ENCODE results near the gene CPM.
"Not testable (repeated sequence)": the region's sequence is repeated elsewhere in the genome, so short reads cannot be mapped to it uniquely, and the experiment has no call there.

CPM gene

DNA sequence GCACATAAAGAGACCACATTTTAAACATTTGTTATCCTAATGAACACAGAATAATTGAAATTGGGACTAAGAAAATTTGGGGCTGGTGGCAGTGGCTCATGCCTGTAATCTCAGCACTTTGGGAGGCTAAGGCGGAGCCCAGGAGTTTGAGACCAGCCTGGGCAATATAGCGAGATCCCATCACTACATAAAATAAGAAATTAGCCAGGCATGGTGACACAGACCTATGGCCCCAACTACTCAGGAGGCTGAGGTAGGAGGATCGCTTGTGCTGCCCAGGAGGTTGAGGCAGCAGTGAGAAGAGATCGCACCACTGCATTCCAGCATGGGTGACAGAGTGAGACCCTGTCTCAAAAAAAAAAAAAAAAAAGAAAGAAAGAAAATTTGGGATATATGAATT, 59.7 kb downstream of the CPM start:
- no peak for DNase-seq

DNA sequence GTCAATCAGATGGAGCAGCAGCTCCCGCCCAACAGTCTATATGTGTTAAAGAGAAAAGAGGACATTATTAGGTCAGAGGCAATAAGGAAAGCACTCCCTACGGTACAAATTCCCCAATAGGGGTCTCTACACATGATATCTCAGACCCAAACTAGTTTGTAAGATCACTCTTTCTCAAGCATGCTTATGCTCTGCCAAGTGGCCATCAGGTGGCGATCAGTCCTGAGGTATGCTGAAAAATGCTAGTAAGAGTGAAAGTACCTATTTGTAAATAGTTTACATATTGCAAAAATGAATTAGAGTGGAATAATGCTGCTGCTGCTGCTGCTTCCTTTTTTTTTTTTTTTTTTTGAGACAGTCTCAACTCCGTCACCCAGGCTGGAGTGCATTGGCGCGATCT, 61.0 kb downstream of the CPM start:
- no peak for DNase-seq

GRCh38 chr12:68871396-68871795, 61.6 kb downstream of the CPM start:
- DNase-seq, result no peak

- DNase-seq, result no peak
Observed at GRCh38 chr12:68870443-68870842, 62.5 kb downstream of the CPM start.

DNA sequence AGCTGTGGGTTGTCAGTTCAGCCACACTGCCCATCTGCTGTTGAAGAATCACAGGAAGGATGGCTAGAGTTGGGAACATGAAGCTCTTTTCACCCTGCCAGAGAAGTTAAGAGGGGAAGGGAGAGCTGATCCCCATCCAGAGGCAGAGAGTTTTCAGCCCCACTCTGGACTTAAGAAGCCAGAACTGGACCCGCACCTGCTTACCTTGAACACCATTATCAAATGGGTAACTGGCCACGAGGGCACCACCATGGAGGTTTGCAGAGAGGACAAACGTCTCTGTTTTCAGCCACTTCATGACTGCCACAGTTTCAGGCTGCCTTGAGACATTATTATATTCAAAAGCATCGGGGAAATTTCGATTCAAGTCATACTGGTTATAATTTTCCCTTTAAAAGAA, 63.0 kb downstream of the CPM start:
- DNase-seq, result no peak

DNA sequence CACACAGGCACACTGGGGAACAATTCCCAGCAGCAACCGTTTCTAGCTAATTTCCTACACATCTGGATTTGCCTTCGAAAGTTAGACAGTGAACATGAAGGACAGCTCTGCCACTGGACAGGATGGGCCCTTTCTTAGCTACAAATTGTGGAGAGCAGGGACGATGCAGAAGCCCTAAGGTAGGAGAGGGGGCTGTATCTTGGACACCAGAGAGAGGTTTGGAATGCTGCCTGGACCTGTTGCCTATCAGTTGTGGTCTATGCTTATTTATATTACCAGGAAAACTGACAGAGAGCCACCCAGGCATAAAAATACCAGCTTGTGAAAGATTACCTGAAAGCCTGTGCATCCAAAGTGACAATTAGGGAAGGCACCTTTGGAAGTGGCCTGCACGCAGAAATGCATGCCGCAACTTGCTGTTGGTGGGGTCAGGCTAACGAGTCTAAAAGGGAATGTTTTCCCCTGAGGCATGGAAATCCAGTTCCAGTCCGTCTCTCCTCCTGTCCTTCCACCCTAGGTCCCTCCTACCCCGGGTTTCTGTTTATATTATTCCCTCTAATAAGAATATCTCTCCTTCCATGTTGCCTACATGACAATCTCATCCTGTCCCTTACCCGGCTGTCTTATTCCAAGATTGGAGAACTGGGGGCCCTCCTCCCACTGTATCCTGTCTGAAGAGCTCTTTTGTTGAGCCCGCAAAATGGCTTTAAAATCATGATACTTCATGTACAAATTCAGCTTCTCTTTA, 64.8 kb downstream of the CPM start:
- DNase-seq, result no peak

- no peak for DNase-seq
Observed at GRCh38 chr12:68867606-68868005, 65.4 kb downstream of the CPM start.

DNA sequence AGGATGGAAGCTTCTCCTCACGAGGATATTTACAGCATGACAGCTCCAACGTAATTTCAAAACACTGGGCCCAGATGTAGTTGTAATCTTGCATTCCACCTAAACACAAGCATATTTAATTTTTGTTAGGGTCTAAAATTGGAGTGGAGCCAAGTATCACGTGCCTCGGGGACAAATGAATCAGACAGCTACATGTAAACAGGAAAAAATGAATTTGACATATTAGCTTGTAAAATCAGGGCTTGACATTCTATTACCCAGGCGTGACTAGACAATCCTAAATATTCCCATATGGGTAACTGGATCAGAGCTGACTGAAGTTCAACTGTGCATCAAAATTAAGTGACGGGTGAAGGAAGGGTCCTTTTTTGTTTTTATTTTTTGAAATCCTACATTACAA, 66.0 kb downstream of the CPM start:
- no peak for DNase-seq

DNA sequence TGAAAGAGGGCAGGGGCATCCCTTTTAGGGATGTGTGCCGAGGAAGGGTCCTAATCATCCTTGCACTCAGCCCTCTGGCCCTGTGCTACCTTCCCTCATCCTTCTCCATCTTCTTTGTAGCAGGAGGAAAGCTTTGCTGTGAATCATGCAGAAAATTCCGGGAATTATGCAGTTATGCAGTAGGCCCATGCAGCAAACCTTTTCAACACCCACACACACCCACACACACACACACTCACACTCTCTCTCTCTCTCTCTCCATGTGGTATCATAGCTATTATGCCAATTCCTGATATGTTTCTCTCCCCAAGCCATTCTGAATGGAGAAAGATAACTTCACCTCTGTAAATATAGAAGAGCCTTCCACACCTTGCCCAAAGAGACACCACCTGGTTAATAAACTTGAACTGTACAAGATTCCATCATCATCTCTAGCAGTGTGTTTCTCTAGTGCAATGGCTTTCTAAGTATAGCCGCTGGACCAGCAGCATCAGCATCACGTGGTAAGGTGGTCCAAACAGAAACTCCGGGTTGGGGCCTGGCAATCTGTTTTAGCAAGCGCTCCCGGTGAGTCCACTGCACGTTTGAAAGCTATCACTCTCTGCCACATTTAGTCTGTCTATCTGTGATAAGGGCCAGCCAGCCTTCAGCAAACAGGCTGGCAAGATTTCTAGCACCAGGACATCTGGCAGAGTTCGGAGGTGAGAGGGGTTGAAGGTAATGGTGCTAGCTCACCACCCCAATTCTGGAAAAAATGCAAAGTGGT, 67.4 kb downstream of the CPM start:
- no peak for DNase-seq

- DNase-seq, result no peak
Observed at GRCh38 chr12:68864604-68865003, 68.4 kb downstream of the CPM start.

- not testable (repeated sequence) for DNase-seq
Observed at GRCh38 chr12:68863886-68864454, 69.0 kb downstream of the CPM start.

DNA sequence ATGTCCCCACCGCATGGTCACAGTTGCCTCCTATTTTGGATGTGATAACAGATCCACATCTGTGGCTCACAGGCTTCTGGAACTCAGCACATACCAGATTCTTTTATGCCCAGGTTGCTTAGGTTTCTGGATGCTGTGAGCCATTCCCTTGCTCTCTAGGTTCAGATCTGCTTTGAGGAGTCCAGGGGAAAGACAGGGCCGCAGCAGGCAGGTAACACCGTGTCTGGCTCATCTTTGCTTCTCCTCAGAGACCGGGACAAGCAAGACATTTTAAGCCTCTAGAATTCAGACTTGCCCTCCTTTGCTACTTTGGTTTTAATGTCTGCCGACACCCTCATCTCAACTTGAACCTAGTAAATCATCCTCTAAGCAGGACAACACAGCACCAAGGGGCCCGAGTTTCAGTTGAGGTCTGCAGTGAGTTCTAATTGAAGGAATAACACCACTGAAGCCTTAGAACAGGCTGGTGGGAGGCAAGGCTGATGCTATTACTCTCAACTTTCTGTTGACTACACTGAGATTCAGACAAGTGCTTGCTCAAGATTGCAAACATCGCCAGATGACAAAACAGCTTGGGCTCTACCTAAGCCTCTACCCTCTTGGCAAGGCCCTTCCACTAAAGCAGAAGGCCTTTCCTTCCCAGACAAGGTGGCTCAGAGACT, 69.7 kb downstream of the CPM start:
- DNase-seq, result no peak

DNA sequence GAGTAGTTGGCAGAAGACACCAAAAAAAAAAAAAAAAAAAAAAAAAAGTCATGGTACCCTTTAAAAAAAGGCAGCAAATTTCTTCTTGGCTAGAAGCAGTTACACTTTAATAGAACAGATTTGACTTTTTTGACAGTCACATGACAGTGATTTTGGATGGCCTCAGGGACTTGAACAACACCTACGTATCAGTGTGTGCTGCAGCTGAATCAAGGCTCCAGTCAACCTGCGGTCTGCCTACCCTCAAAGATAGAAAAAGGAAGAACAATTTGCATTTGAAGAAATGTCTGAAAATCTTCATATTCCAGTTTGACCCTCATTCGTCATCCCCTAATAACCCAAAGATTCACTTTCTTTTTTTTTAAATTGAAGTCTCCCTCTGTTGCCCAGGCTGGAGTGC, 71.1 kb downstream of the CPM start:
- no peak for DNase-seq

- DNase-seq, result no peak
Observed at GRCh38 chr12:68856510-68856909, 76.5 kb downstream of the CPM start.

DNA sequence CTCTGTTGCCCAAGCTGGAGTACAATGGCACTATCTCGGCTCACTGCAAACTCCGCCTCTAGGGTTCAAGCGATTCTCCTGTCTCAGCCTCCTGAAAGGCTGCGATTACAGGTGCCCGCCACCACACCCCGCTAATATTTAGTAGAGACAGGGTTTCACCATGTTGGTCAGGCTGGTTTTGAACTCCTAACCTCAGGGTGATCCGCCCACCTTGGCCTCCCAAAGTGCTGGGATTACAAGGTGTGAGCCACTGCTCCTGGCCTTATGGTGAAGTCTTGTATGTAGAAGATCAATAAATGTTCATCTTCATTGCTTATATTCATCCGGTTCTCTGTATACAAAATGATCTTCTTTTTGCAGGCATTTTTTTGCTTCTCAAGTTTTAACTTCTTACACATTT, 77.2 kb downstream of the CPM start:
- DNase-seq, result no peak

- no peak for DNase-seq
Observed at GRCh38 chr12:68855111-68855510, 77.9 kb downstream of the CPM start.

DNA sequence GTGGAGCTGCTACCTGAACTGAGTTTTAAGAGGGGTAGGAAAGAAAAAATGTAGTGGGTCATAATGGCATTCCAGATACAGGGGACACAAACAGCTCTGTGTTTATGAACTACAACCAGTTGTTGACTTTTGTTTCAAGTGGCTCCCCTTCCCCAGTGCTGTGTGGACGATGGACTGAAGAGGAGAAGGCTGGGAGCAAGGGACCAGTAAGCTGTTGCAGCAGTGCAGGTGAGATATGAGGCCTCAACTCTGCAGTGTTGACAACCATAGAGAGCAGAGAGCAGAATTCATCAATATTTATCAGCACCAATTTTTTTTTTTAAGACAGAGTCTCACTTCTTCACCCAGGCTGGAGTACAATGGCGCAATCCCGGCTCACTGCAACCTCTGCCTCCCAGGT, 78.4 kb downstream of the CPM start:
- no peak for DNase-seq

DNA sequence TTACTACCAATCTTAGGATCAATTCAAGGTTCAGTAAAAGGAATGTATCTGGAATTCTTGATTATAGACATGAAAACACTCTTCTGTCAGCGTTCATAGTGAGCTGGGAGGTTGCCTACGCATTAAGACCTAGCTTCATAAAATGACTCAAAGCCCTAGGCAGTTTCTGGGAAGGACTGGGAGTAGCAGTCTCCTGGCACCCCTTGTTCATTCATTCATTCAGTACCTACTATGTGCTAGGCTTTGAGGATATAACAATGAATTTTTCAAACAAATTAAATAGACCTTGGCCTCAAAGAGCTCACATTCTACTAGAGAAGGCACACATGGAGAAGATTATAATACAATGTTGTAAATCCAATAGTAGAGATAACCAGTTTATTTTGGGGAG, 78.9 kb downstream of the CPM start:
- DNase-seq, result no peak

DNA sequence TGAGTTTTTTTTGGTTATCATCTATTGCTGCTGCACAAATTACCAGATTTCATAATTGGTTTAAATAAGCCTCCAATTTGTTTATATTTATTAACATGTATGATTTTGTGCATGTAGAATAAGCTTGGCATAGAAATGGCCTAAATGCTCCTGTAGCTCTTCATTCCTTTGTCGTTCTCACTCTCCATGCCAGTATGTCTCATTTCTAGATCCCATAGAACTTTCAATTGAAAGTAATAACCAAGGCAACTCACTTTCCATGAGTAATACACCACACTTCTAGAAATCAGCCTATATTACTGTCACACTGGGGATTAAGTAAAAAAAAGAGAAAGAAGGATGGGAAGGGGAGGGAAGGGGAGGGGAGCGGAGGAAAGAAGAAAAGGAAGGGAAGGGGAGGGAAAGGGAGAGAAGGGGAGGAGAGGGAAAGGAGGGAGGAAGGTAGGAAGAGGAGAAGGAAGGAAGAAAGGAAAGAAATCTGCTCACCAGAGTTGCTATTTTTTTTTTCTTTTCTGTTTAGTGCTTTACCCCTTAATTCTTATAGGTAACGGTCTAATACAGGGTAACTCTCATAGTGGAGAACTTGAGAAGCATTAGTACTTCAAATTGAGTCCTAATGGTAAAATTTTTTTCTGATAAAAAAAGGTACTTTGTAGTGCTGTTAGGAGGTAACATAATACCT, 79.4 kb downstream of the CPM start:
- no peak for DNase-seq

DNA sequence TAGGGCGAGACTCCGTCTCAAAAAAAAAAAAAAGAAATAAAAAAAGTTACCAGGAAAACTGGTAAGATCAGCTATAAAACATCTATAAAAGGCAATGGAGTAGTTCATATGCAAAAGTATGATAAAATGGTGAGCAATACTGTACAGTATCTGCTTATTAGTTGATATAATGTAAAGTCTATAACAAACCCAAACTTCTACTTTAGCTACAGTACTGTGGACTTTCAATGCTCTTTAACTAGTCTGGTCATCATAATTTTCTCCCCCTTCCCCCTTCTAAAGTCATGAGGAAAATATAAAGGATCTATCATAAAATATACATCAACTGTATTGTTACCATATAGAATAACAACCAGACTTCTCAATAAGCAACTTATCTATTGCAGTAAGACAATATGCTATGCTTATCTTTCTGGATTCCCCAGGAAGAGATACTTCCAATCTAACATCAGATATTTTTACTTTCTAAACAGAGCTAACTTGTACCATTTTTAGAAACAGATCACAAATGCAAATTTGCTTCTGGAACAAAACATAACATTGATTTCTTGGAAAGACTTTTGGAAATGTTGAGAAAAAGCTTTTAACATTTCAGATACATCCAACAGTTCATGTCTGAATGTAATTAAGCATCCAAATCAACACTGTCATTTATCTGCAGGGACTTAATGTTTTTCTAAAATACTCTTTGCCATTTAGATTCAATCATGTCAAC, 81.2 kb downstream of the CPM start:
- no peak for DNase-seq

- DNase-seq, result no peak
Observed at GRCh38 chr12:68850390-68850789, 82.6 kb downstream of the CPM start.

- no peak for DNase-seq
Observed at GRCh38 chr12:68846811-68847210, 86.2 kb downstream of the CPM start.

All from activated T-cell treated with anti-CD3 and anti-CD28 coated beads, Interleukin-2, amount 50 U/mL, for 48 hours (primary cell).